Fibroblast of the aortic adventitia (primary cell): ENCODE measurements around the gene EXOSC2. TPM values are rescaled to one million over a fixed set of nuclear protein-coding genes. Genes with fewer than 3 reads are reported as not detected.
A peak's percentile ranks its signal among the peaks of the same experiment; 100 is the strongest.

ENCODE experiments used
- DNase-seq: peaks from one replicate; pipeline ENCODE4 v3.0.0-alpha.2; 2010; ENCODE audit warnings: low read depth
- H3K4me3 ChIP-seq: 2 replicates; pipeline ENCODE4 v1.5.1; 2011; ENCODE audit warnings: low read depth, mild to moderate bottlenecking, control low read depth, low read length, moderate library complexity
- CTCF ChIP-seq: IDR thresholded peaks from 2 replicates; pipeline ENCODE4 v1.5.1; 2011; ENCODE audit warnings: mild to moderate bottlenecking, low read length, control low read depth, inconsistent platforms; ENCODE audit not compliant: insufficient read depth
- total RNA-seq: library from RNA; depleted of rRNA; stranded (reverse); fragments of >200 nt; gene quantifications from 2 replicates; pipeline ENCODE4 v1.2.3, GENCODE V29; 2012; ENCODE audit warnings: low replicate concordance

EXOSC2 gene
- total RNA-seq, result 28.2 and 31.5 TPM in 2 replicates

GRCh38 chr9:130693426-130694191 is at the start of gene EXOSC2:
TSS of gene EXOSC2 (plus strand) at chr9:130693780. CDS start at chr9:130693792, 12 bp downstream.
- DNase-seq, result peak; percentile 99
- TF ChIP-seq CTCF, result no peak
- peak within 1 kb of the TSS; percentile 99 for H3K4me3 ChIP-seq

- H3K4me3 ChIP-seq, result no peak overlapping the region
- no peak for DNase-seq
Observed at GRCh38 chr9:130651221-130651620, 42.4 kb upstream of the EXOSC2 start.

GRCh38 chr9:130651752-130652151 is 41.8 kb upstream of the EXOSC2 start:
- H3K4me3 ChIP-seq, result no peak overlapping the region
- TF ChIP-seq CTCF, result no peak
- DNase-seq, result no peak

More at GRCh38 chr9:130651221-130651620, 42.4 kb upstream of the EXOSC2 start:
- no peak for TF ChIP-seq CTCF

GRCh38 chr9:130654879-130655278 is 38.7 kb upstream of the EXOSC2 start:
- no peak for DNase-seq
- TF ChIP-seq CTCF, result no peak
- no peak overlapping the region for H3K4me3 ChIP-seq

GRCh38 chr9:130658893-130659698 is 34.5 kb upstream of the EXOSC2 start:
- no peak overlapping the region for H3K4me3 ChIP-seq
- DNase-seq, result no peak
- TF ChIP-seq CTCF, result no peak

GRCh38 chr9:130659699-130660248 is 33.8 kb upstream of the EXOSC2 start:
- TF ChIP-seq CTCF, result no peak
- no peak overlapping the region for H3K4me3 ChIP-seq
- no peak for DNase-seq
